IMR-90 (cell line): Measurements from ENCODE around the gene SRI. TPM values are rescaled to one million over a fixed set of nuclear protein-coding genes. Genes with fewer than 3 reads are reported as not detected.

Experiments
- ATAC-seq: fragments of 200-7000 bp; cut with Tn5 transposase; 2 replicates; pipeline ENCODE4 v1.9.1; 2020; ENCODE audit warnings: low read depth, mild to moderate bottlenecking, moderate library complexity
- BruUV-seq: library from RNA; stranded (reverse); fragments of 400-500 nt; replicated peaks from 2 replicates; lab custom pipeline; 2021; lab: Mats Ljungman, UMichigan
- CTCF ChIA-PET: fragments of 300-600 bp; formaldehyde crosslinking; extraction: SDS; loops from one replicate; lab custom pipeline; 2021; ENCODE audit warnings: antibody characterized with exemption; lab: Yijun Ruan, JAX
- POLR2A ChIA-PET: fragments of 300-600 bp; sonication (Branson Sonifier 250); formaldehyde crosslinking; loops from one replicate; lab custom pipeline; 2022; ENCODE audit warnings: antibody characterized with exemption; ENCODE audit not compliant: unreplicated experiment; lab: Charles Lee
- DNase-seq: peaks from one replicate; pipeline ENCODE4 v3.0.0; 2013
- H2AFZ ChIP-seq: replicated peaks from 2 replicates; pipeline ENCODE3; 2013; ENCODE audit warnings: low read length, mild to moderate bottlenecking; ENCODE audit not compliant: poor library complexity
- H2AK5ac ChIP-seq: 2 replicates; pipeline ENCODE4 v1.6.1; 2013; ENCODE audit warnings: low read depth, low read length, inconsistent platforms
- H2AK9ac ChIP-seq: replicated peaks from 2 replicates; pipeline ENCODE3; 2013; ENCODE audit warnings: mild to moderate bottlenecking, low read depth, low read length, moderate library complexity; ENCODE audit not compliant: poor library complexity
- H2BK120ac ChIP-seq: 2 replicates; pipeline ENCODE4 v1.6.1; 2013; ENCODE audit warnings: low read depth, low read length, inconsistent platforms
- H2BK15ac ChIP-seq: 3 replicates; pipeline ENCODE4 v1.6.1; 2013; ENCODE audit warnings: low read depth, low read length, inconsistent platforms
- H2BK20ac ChIP-seq: 2 replicates; pipeline ENCODE4 v1.6.1; 2013; ENCODE audit warnings: low read depth, mild to moderate bottlenecking, inconsistent platforms, low read length, moderate library complexity
- H2BK5ac ChIP-seq: 2 replicates; pipeline ENCODE4 v1.6.1; 2013; ENCODE audit warnings: mild to moderate bottlenecking, low read depth, low read length, inconsistent platforms; ENCODE audit not compliant: poor library complexity, severe bottlenecking
- H3K14ac ChIP-seq: replicated peaks from 2 replicates; pipeline ENCODE4 v1.6.1; 2013; ENCODE audit warnings: low read depth, low read length, inconsistent platforms
- H3K18ac ChIP-seq: 2 replicates; pipeline ENCODE4 v1.6.1; 2013; ENCODE audit warnings: low read depth, low read length, control low read depth
- H3K23ac ChIP-seq: 2 replicates; pipeline ENCODE4 v1.6.1; 2013; ENCODE audit warnings: low read depth, low read length, inconsistent platforms
- H3K27ac ChIP-seq: 2 replicates; pipeline ENCODE4 v1.5.1; 2013; ENCODE audit warnings: mild to moderate bottlenecking, control low read depth, low read length; ENCODE audit not compliant: insufficient read depth
- H3K27me3 ChIP-seq: 2 replicates; pipeline ENCODE4 v1.6.1; 2013; ENCODE audit warnings: low read length; ENCODE audit not compliant: control insufficient read depth, insufficient read depth
- H3K36me3 ChIP-seq: 2 replicates; pipeline ENCODE4 v1.6.1; 2013; ENCODE audit warnings: low read length, mixed read lengths; ENCODE audit not compliant: control insufficient read depth, insufficient read depth
- H3K4ac ChIP-seq: 2 replicates; pipeline ENCODE4 v1.6.1; 2013; ENCODE audit warnings: low read depth, low read length, inconsistent platforms
- H3K4me1 ChIP-seq: 2 replicates; pipeline ENCODE4 v1.6.1; 2013; ENCODE audit warnings: low read length, mixed read lengths; ENCODE audit not compliant: control insufficient read depth, insufficient read depth
- H3K4me2 ChIP-seq: 2 replicates; pipeline ENCODE4 v1.6.1; 2013; ENCODE audit warnings: low read depth, mild to moderate bottlenecking, control low read depth, low read length, moderate library complexity
- H3K4me3 ChIP-seq: 2 replicates; pipeline ENCODE4 v1.5.1; 2013; ENCODE audit warnings: low read depth, mild to moderate bottlenecking, control low read depth, low read length, moderate library complexity; ENCODE audit not compliant: insufficient read depth
- H3K56ac ChIP-seq: 2 replicates; pipeline ENCODE4 v1.6.1; 2013; ENCODE audit warnings: low read length, inconsistent platforms; ENCODE audit not compliant: insufficient read depth; ENCODE audit errors: extremely low read depth
- H3K79me1 ChIP-seq, 2 experiments: 2 replicates each; pipeline ENCODE4 v1.6.1; 2013; ENCODE audit warnings: low read length in 2 of 2, inconsistent platforms in 1 of 2, low read depth in 1 of 2
- H3K9ac ChIP-seq: 2 replicates; pipeline ENCODE4 v1.6.1; 2013; ENCODE audit warnings: low read depth, low read length, control low read depth
- H3K9me1 ChIP-seq: 2 replicates; pipeline ENCODE4 v1.6.1; 2013; ENCODE audit warnings: low read length, inconsistent platforms; ENCODE audit not compliant: insufficient read depth
- H3K9me3 ChIP-seq: 2 replicates; pipeline ENCODE4 v1.6.1; 2013; ENCODE audit warnings: low read length; ENCODE audit not compliant: control insufficient read depth, insufficient read depth
- H4K20me1 ChIP-seq: 2 replicates; pipeline ENCODE4 v1.6.1; 2013; ENCODE audit warnings: low read length, inconsistent platforms; ENCODE audit not compliant: insufficient read depth
- H4K5ac ChIP-seq: 2 replicates; pipeline ENCODE4 v1.6.1; 2013; ENCODE audit warnings: mild to moderate bottlenecking, low read depth, low read length, control low read depth
- H4K8ac ChIP-seq, 2 experiments: 2 replicates each; pipeline ENCODE4 v1.6.1; 2013; ENCODE audit warnings: low read depth in 2 of 2, low read length in 2 of 2, control low read depth in 1 of 2, inconsistent platforms in 1 of 2
- H4K91ac ChIP-seq: 2 replicates; pipeline ENCODE4 v1.6.1; 2013; ENCODE audit warnings: low read depth, low read length, inconsistent platforms; ENCODE audit not compliant: insufficient read depth
- BHLHE40 ChIP-seq: fragments of 150-350 bp; IDR thresholded peaks from 2 replicates; pipeline ENCODE4 v1.6.1; 2016; ENCODE audit warnings: mild to moderate bottlenecking, low read depth, low read length
- CEBPB ChIP-seq: IDR thresholded peaks from 2 replicates; pipeline ENCODE4 v1.6.1; 2012; ENCODE audit warnings: low read depth, low read length, improper control_type of control experiment
- CHD1 ChIP-seq: IDR thresholded peaks from 2 replicates; pipeline ENCODE4 v1.6.1; 2012; ENCODE audit warnings: low read depth, low read length, improper control_type of control experiment
- FOS ChIP-seq: fragments of 150-350 bp; IDR thresholded peaks from 2 replicates; pipeline ENCODE4 v1.6.1; 2016; ENCODE audit warnings: low read depth, low read length
- MAFK ChIP-seq: IDR thresholded peaks from 2 replicates; pipeline ENCODE4 v1.6.1; 2012; ENCODE audit warnings: low read depth, low read length, improper control_type of control experiment
- MAZ ChIP-seq: IDR thresholded peaks from 2 replicates; pipeline ENCODE4 v1.6.1; 2012; ENCODE audit warnings: low read depth, mild to moderate bottlenecking, low read length, improper control_type of control experiment, moderate library complexity, borderline replicate concordance
- MXI1 ChIP-seq: IDR thresholded peaks from 2 replicates; pipeline ENCODE4 v1.6.1; 2012; ENCODE audit warnings: low read depth, mild to moderate bottlenecking, low read length, moderate library complexity, borderline replicate concordance
- NFE2L2 ChIP-seq: fragments of 150-350 bp; IDR thresholded peaks from 2 replicates; pipeline ENCODE4 v1.6.1; 2016; ENCODE audit warnings: low read depth, mild to moderate bottlenecking, low read length
- POLR2A ChIP-seq: IDR thresholded peaks from 2 replicates; pipeline ENCODE4 v1.6.1; 2012; ENCODE audit warnings: mild to moderate bottlenecking, low read depth, low read length
- RAD21 ChIP-seq: IDR thresholded peaks from 2 replicates; pipeline ENCODE4 v1.6.1; 2012; ENCODE audit warnings: low read length, improper control_type of control experiment
- RCOR1 ChIP-seq: IDR thresholded peaks from 2 replicates; pipeline ENCODE4 v1.6.1; 2012; ENCODE audit warnings: mild to moderate bottlenecking, low read length, improper control_type of control experiment; ENCODE audit not compliant: insufficient replicate concordance
- RFX5 ChIP-seq: IDR thresholded peaks from 2 replicates; pipeline ENCODE4 v1.8.0; 2012; ENCODE audit warnings: low read depth, mild to moderate bottlenecking, low read length, moderate library complexity
- SMC3 ChIP-seq: fragments of 150-350 bp; IDR thresholded peaks from 2 replicates; pipeline ENCODE4 v1.6.1; 2016; ENCODE audit warnings: low read depth, mild to moderate bottlenecking, antibody characterized with exemption, low read length, moderate library complexity
- WGBS, 2 experiments: methylation state at CpG; one replicate each; pipeline versions ENCODE4 v1.1.5 to v1.1.7; 2013; ENCODE audit warnings: missing lambda C conversion rate in 2 of 2; ENCODE audit not compliant: insufficient read length in 1 of 2; ENCODE audit errors: extremely low coverage in 2 of 2; 5-methylcytosine and 5-hydroxymethylcytosine counted together
- dilution Hi-C: fragments of 300-500 bp; cut with HindIII; formaldehyde crosslinking; loops from one replicate; pipeline ENCODE4 v1.14.3; 2018; ENCODE audit warnings: low sequenced_read_pairs; ENCODE audit not compliant: unreplicated experiment
- in situ Hi-C: fragments of 300-500 bp; cut with MboI; formaldehyde crosslinking; loops from 3 replicates; pipeline ENCODE4 v1.14.3; 2019; ENCODE audit warnings: low sequenced_read_pairs, inconsistent platforms, mixed read lengths
- intact Hi-C: fragments of 100-400 bp; cut with micrococcal nuclease; formaldehyde crosslinking; loops from 2 replicates; pipeline ENCODE4 v1.10.0; 2022
- polyA plus RNA-seq, 3 experiments: library from polyadenylated mRNA; depleted of rRNA; stranded (reverse); fragments of >200 nt; gene quantifications; 2 replicates each; pipeline ENCODE4 v1.2.3, GENCODE V29; 2012; ENCODE audit warnings: low replicate concordance in 1 of 3
- total RNA-seq: library from RNA; depleted of rRNA; stranded (reverse); fragments of >200 nt; gene quantifications from 2 replicates; pipeline ENCODE4 v1.2.3, GENCODE V29; 2012
- TF ChIP-seq, protein P1 (sequence below): fragments of 150-350 bp; IDR thresholded peaks from 2 replicates; pipeline ENCODE4 v1.6.1; 2017; ENCODE audit warnings: mild to moderate bottlenecking, antibody characterized with exemption, low read length, low read depth
- TF ChIP-seq, protein P2 (sequence below): conservative IDR thresholded peaks from 2 replicates; pipeline ENCODE4 v1.5.1; 2012; ENCODE audit warnings: mild to moderate bottlenecking, low read depth, low read length, improper control_type of control experiment
- TF ChIP-seq, protein P3 (sequence below): fragments of 150-350 bp; IDR thresholded peaks from 2 replicates; pipeline ENCODE4 v1.6.1; 2016; ENCODE audit warnings: low read depth, mild to moderate bottlenecking, low read length, moderate library complexity, borderline replicate concordance

The SRI gene
- total and polyA plus RNA-seq, 2 of the 4 experiments (the other 2 are of a cell fraction), result 83.3 to 115 TPM

- Histone ChIP-seq H3K9me1 (no peaks in the 10 kb centered on the region), H4K8ac (no peak overlapping the region), H3K79me1 (no peaks in the 10 kb centered on the region), H2BK15ac (no peak overlapping the region), H3K56ac (no peak overlapping the region), H3K4me2 (no peak overlapping the region), H3K27me3 (no peaks in the 10 kb centered on the region), H4K91ac (no peak overlapping the region), H3K36me3 (no peaks in the 10 kb centered on the region), H2AK5ac (no peak overlapping the region), H3K18ac (no peak overlapping the region), H2BK20ac (no peak overlapping the region), H3K4me3 (no peak overlapping the region), H3K4ac (no peak overlapping the region), H2BK120ac (no peak overlapping the region), H3K9me3 (no peaks in the 10 kb centered on the region), H3K27ac (no peak overlapping the region), H2AFZ (no peak overlapping the region), H2AK9ac (no peak overlapping the region), H3K14ac (no peak overlapping the region), H2BK5ac (no peak overlapping the region), H4K5ac (no peak overlapping the region), H3K23ac (no peak overlapping the region), H3K9ac (no peak overlapping the region), H4K20me1 (no peaks in the 10 kb centered on the region), H3K4me1 (no peaks in the 10 kb centered on the region)
- WGBS, 2 experiments, result no CpG with 5 or more reads among the region's 4 CpGs
- dilution Hi-C loops (no loop called here), in situ Hi-C loops (loop anchor here (25.0 kb wide), 1 partner anchor 1825 kb away; no protein-coding TSS in a partner anchor), intact Hi-C loops (no loop called here)
- CTCF ChIA-PET, result no interaction called here
- no peak for ATAC-seq
- TF ChIP-seq, protein P1, sequence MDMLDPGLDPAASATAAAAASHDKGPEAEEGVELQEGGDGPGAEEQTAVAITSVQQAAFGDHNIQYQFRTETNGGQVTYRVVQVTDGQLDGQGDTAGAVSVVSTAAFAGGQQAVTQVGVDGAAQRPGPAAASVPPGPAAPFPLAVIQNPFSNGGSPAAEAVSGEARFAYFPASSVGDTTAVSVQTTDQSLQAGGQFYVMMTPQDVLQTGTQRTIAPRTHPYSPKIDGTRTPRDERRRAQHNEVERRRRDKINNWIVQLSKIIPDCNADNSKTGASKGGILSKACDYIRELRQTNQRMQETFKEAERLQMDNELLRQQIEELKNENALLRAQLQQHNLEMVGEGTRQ, result no peak
- TF ChIP-seq RAD21, result no peak
- TF ChIP-seq MAZ, result no peak
- no peak for TF ChIP-seq POLR2A
- no peak for TF ChIP-seq BHLHE40
- TF ChIP-seq CEBPB, result no peak
- TF ChIP-seq CHD1, result no peak
- TF ChIP-seq SMC3, result no peak
- TF ChIP-seq FOS, result no peak
- no peak for TF ChIP-seq MXI1
- no peak for TF ChIP-seq MAFK
- no peak for TF ChIP-seq NFE2L2
- TF ChIP-seq, protein P2, sequence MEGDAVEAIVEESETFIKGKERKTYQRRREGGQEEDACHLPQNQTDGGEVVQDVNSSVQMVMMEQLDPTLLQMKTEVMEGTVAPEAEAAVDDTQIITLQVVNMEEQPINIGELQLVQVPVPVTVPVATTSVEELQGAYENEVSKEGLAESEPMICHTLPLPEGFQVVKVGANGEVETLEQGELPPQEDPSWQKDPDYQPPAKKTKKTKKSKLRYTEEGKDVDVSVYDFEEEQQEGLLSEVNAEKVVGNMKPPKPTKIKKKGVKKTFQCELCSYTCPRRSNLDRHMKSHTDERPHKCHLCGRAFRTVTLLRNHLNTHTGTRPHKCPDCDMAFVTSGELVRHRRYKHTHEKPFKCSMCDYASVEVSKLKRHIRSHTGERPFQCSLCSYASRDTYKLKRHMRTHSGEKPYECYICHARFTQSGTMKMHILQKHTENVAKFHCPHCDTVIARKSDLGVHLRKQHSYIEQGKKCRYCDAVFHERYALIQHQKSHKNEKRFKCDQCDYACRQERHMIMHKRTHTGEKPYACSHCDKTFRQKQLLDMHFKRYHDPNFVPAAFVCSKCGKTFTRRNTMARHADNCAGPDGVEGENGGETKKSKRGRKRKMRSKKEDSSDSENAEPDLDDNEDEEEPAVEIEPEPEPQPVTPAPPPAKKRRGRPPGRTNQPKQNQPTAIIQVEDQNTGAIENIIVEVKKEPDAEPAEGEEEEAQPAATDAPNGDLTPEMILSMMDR, result no peak
- TF ChIP-seq RCOR1, result no peak
- TF ChIP-seq, protein P3, sequence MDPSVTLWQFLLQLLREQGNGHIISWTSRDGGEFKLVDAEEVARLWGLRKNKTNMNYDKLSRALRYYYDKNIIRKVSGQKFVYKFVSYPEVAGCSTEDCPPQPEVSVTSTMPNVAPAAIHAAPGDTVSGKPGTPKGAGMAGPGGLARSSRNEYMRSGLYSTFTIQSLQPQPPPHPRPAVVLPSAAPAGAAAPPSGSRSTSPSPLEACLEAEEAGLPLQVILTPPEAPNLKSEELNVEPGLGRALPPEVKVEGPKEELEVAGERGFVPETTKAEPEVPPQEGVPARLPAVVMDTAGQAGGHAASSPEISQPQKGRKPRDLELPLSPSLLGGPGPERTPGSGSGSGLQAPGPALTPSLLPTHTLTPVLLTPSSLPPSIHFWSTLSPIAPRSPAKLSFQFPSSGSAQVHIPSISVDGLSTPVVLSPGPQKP, result no peak
- TF ChIP-seq RFX5, result no peak
- BruUV-seq, result no TSS peak
- POLR2A ChIA-PET, result no interaction called here
- no peak for DNase-seq
Observed at GRCh38 chr7:88262562-88262961, 42.7 kb upstream of the SRI start.
